CD14-positive monocyte (primary cell): ENCODE results near the gene TUBG1. TPM values are rescaled to one million over a fixed set of nuclear protein-coding genes. Genes with fewer than 3 reads are reported as not detected.

ENCODE experiments used
- DNase-seq, 3 donors: peaks; one replicate each; pipeline ENCODE4 v3.0.0-alpha.2; 2011 to 2022
- H2AFZ ChIP-seq: 2 replicates; pipeline ENCODE4 v1.6.0; 2012; ENCODE audit warnings: mild to moderate bottlenecking, low read depth, low read length, inconsistent platforms; ENCODE audit not compliant: insufficient read depth, poor library complexity, severe bottlenecking
- H3K27ac ChIP-seq, 2 donors: 1 replicate in 1 of 2; 2 replicates in 1 of 2; pipeline ENCODE4 v1.5.1; 2012 to 2013; ENCODE audit warnings: low read length in 2 of 2, control low read depth in 1 of 2, inconsistent platforms in 1 of 2, low read depth in 1 of 2, mild to moderate bottlenecking in 1 of 2
- H3K27me3 ChIP-seq, 2 donors: one replicate each; pipeline versions ENCODE4 v1.6.0 to v1.6.1; 2011 to 2013; ENCODE audit warnings: low read length in 2 of 2; ENCODE audit not compliant: control insufficient read depth in 2 of 2, insufficient read depth in 2 of 2
- H3K36me3 ChIP-seq, 2 donors: replicated peaks in 1 of 2; 1 replicate in 1 of 2; 2 replicates in 1 of 2; pipeline versions ENCODE4 v1.5.1 to v1.6.1; 2012 to 2013; ENCODE audit warnings: low read length in 2 of 2, control low read depth in 1 of 2, inconsistent platforms in 1 of 2, mild to moderate bottlenecking in 1 of 2; ENCODE audit not compliant: insufficient read depth in 2 of 2, control insufficient read depth in 1 of 2
- H3K4me1 ChIP-seq, 2 donors: 1 replicate in 1 of 2; 2 replicates in 1 of 2; pipeline versions ENCODE4 v1.5.1 to v1.6.1; 2012 to 2013; ENCODE audit warnings: low read length in 2 of 2, control low read depth in 1 of 2, inconsistent platforms in 1 of 2, mild to moderate bottlenecking in 1 of 2, moderate library complexity in 1 of 2; ENCODE audit not compliant: insufficient read depth in 2 of 2, control insufficient read depth in 1 of 2
- H3K4me2 ChIP-seq: replicated peaks from 2 replicates; pipeline ENCODE3; 2012; ENCODE audit warnings: low read length, moderate library complexity, mild to moderate bottlenecking; ENCODE audit not compliant: poor library complexity, severe bottlenecking; ENCODE audit errors: extremely low read depth
- H3K4me3 ChIP-seq, 3 experiments: fragments of 200-600 bp in 1 of 3; sonication (generic) in 1 of 3; replicated peaks in 1 of 3; 1 replicate in 2 of 3; 2 replicates in 1 of 3; pipeline ENCODE4 v1.5.1; 2011 to 2013; ENCODE audit warnings: low read length in 3 of 3, mild to moderate bottlenecking in 3 of 3, control low read depth in 2 of 3, low read depth in 2 of 3, inconsistent platforms in 1 of 3, moderate library complexity in 1 of 3
- H3K79me2 ChIP-seq: 2 replicates; pipeline ENCODE4 v1.6.0; 2012; ENCODE audit warnings: mild to moderate bottlenecking, control low read depth, inconsistent platforms, low read length, moderate library complexity; ENCODE audit not compliant: insufficient read depth
- H3K9ac ChIP-seq: 2 replicates; pipeline ENCODE4 v1.6.0; 2017; ENCODE audit warnings: low read length, mild to moderate bottlenecking; ENCODE audit not compliant: insufficient read depth, poor library complexity, severe bottlenecking
- H3K9me3 ChIP-seq, 2 donors: replicated peaks in 1 of 2; 1 replicate in 1 of 2; 2 replicates in 1 of 2; pipeline versions ENCODE4 v1.5.1 to v1.6.1; 2012 to 2013; ENCODE audit warnings: low read length in 2 of 2, control low read depth in 1 of 2; ENCODE audit not compliant: control insufficient read depth in 1 of 2, insufficient read depth in 1 of 2
- H4K20me1 ChIP-seq: 2 replicates; pipeline ENCODE4 v1.6.0; 2012; ENCODE audit warnings: mild to moderate bottlenecking, low read length, control low read depth, moderate library complexity; ENCODE audit not compliant: insufficient read depth
- H3K27ac Mint-ChIP-seq, 7 donors: one replicate each; pipeline ENCODE4 v1.8.0; 2020; ENCODE audit warnings: mild to moderate bottlenecking in 7 of 7, mixed read lengths in 7 of 7, moderate library complexity in 6 of 7, inconsistent platforms in 2 of 7
- H3K27me3 Mint-ChIP-seq, 3 donors: one replicate each; pipeline ENCODE4 v1.8.0; 2021 to 2022; ENCODE audit warnings: low read depth in 3 of 3, mild to moderate bottlenecking in 3 of 3, mixed read lengths in 3 of 3, moderate library complexity in 3 of 3, inconsistent platforms in 1 of 3
- H3K36me3 Mint-ChIP-seq, 2 donors: one replicate each; pipeline ENCODE4 v1.8.0; 2020; ENCODE audit warnings: mixed read lengths in 2 of 2, inconsistent platforms in 1 of 2, mild to moderate bottlenecking in 1 of 2
- H3K4me1 Mint-ChIP-seq: one replicate; pipeline ENCODE4 v1.8.0; 2020; ENCODE audit warnings: mild to moderate bottlenecking, mixed read lengths
- H3K4me3 Mint-ChIP-seq, 2 donors: one replicate each; pipeline ENCODE4 v1.8.0; 2020; ENCODE audit warnings: mild to moderate bottlenecking in 2 of 2, mixed read lengths in 2 of 2, moderate library complexity in 1 of 2
- H3K9me3 Mint-ChIP-seq, 7 donors: one replicate each; pipeline ENCODE4 v1.8.0; 2020 to 2022; ENCODE audit warnings: mixed read lengths in 7 of 7, mild to moderate bottlenecking in 6 of 7, moderate library complexity in 6 of 7, inconsistent platforms in 2 of 7
- CTCF ChIP-seq: fragments of 200-600 bp; IDR thresholded peaks from one replicate; pipeline ENCODE4 v1.8.0; 2022; ENCODE audit warnings: antibody characterized with exemption, mild to moderate bottlenecking
- WGBS: methylation state at CpG from one replicate; pipeline ENCODE4 v1.1.5; 2013; ENCODE audit warnings: missing lambda C conversion rate; ENCODE audit not compliant: insufficient coverage; 5-methylcytosine and 5-hydroxymethylcytosine counted together
- intact Hi-C, 2 donors: fragments of 100-400 bp; cut with micrococcal nuclease; formaldehyde crosslinking; loops; one replicate each; pipeline versions ENCODE4 v1.15.0 to v1.15.1; 2023
- polyA plus RNA-seq, 3 donors: library from polyadenylated mRNA; depleted of rRNA in 1 of 3; unstranded in 2 of 3; stranded (reverse) in 1 of 3; fragments of 300-500 nt in 2 of 3; fragments of >200 nt in 1 of 3; fragmentation: Illumina TruSeq in 2 of 3; gene quantifications; 1 replicate in 2 of 3; 2 replicates in 1 of 3; pipeline ENCODE4 v1.2.3, GENCODE V29; 2012 to 2021

TUBG1 gene
- polyA plus RNA-seq, 3 donors = 7.5 to 17.4 (median 10.2) TPM

- WGBS = 0% methylated on average over 44 of the region's 52 CpGs
- Mint-ChIP-seq H3K27ac (peak within 1 kb of the TSS; percentile 97 to 100 (median 99)), H3K4me3 (peak within 1 kb of the TSS; percentile 85 to 97), H3K27me3 (peaks cover 0 to 2% (median 0%) of the 10 kb centered on the region in 3 donors), H3K36me3 (peaks cover 51 to 70% of the 10 kb centered on the region in 2 donors), H3K4me1 (peaks cover 37% of the 10 kb centered on the region), H3K9me3 (peaks cover 0 to 2% (median 0%) of the 10 kb centered on the region in 7 donors)
- H3K79me2 ChIP-seq = peaks cover 27% of the 10 kb centered on the region
- peak within 1 kb of the TSS; percentile 87 for H2AFZ ChIP-seq
- DNase-seq = peak; percentile 97 to 98 (median 98)
- H3K9ac ChIP-seq = peak within 1 kb of the TSS; percentile 83
- intact Hi-C loops = loop anchor here (1.0 to 5.0 kb wide), 6 partner anchors 10 to 420 kb away; partner anchors contain the start of genes CCR10 (in 1 of the 2), CNTNAP1 (in 1 of the 2), COASY (in 1 of the 2) and MLX (in 1 of the 2)
- peak within 1 kb of the TSS; percentile 78 to 92 for H3K27ac ChIP-seq
- peaks cover 22 to 27% of the 10 kb centered on the region in 2 donors for H3K4me1 ChIP-seq
- H3K4me3 ChIP-seq = peak within 1 kb of the TSS; percentile 34 to 75 (median 36)
- H3K9me3 ChIP-seq = no peaks in the 10 kb centered on the region
- H3K36me3 ChIP-seq = peaks cover 50 to 61% of the 10 kb centered on the region in 2 donors
- no peaks in the 10 kb centered on the region for H3K27me3 ChIP-seq
- peaks cover 40% of the 10 kb centered on the region for H4K20me1 ChIP-seq
- H3K4me2 ChIP-seq = peak within 1 kb of the TSS; percentile 71
- TF ChIP-seq CTCF = no peak
Measured at GRCh38 chr17:42577532-42578281, 31.8 kb upstream of the TUBG1 start, which contains the start of gene PSMC3IP. Gene PSMC3IP, minus strand, starts transcription at chr17:42577729. Its CDS starts 43 bp downstream, at chr17:42577686.

DNA sequence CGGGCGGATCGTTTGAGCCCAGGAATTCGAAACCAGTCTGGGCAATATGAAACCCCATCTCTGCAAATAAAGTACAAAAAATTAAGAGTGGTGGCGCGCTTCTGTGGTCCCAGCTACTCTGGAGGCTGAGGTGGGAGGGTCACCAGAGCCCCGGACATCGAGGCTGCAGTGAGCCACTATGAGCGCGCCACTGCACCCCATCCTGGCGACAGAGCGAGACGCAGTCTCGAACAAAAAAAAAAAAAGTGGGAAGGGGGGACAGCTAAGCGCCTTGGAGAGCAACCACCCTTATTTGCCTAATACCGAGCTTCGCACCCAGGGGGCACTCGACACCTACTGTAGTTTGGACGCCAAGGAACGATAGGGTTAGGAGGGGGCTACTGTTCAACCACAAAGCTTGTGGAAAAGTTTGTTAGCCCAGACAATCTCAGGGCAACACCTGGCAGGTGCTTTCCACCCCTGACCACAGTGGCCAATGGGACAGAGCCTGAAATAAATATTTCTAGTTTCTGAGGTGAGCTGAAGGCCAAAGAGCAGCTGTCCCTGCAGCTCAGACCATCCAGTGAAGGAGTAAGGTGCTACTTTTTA lies 31.1 kb upstream of the TUBG1 start:
- peaks cover 22% of the 10 kb centered on the region for H3K79me2 ChIP-seq
- peaks cover 34% of the 10 kb centered on the region for H4K20me1 ChIP-seq
- H3K4me3 ChIP-seq = peak overlapping the region; percentile 34 to 75 (median 36)
- H3K9me3 ChIP-seq = no peaks in the 10 kb centered on the region
- H3K27me3 Mint-ChIP-seq = peaks cover 0 to 2% (median 0%) of the 10 kb centered on the region in 3 donors
- H3K27ac ChIP-seq = peak overlapping the region; percentile 78 to 92
- peak; percentile 88 for TF ChIP-seq CTCF
- intact Hi-C loops = loop anchor here (2.0 to 5.0 kb wide), 4 partner anchors 99 to 421 kb away; partner anchors contain the start of genes CCR10 (in 1 of the 2), CNTNAP1 (in 1 of the 2) and PLEKHH3 (in 1 of the 2)
- peaks cover 51 to 70% of the 10 kb centered on the region in 2 donors for H3K36me3 Mint-ChIP-seq
- 0% methylated on average over 10 of the region's 20 CpGs for WGBS
- peaks cover 31% of the 10 kb centered on the region for H3K4me1 Mint-ChIP-seq
- H3K4me2 ChIP-seq = peak overlapping the region; percentile 71
- peak overlapping the region; percentile 97 to 100 (median 99) for H3K27ac Mint-ChIP-seq
- H3K9me3 Mint-ChIP-seq = peaks cover 0 to 2% (median 0%) of the 10 kb centered on the region in 7 donors
- peaks cover 50 to 61% of the 10 kb centered on the region in 2 donors for H3K36me3 ChIP-seq
- no peaks in the 10 kb centered on the region for H3K27me3 ChIP-seq
- H3K9ac ChIP-seq = peak overlapping the region; percentile 83
- peak overlapping the region; percentile 87 for H2AFZ ChIP-seq
- peak; percentile 55 to 70 (median 66) for DNase-seq
- H3K4me1 ChIP-seq = peaks cover 22 to 27% of the 10 kb centered on the region in 2 donors
- peak overlapping the region; percentile 85 to 97 for H3K4me3 Mint-ChIP-seq
